A549 (cell line): ENCODE measurements around the gene MYOZ3. TPM values are rescaled to one million over a fixed set of nuclear protein-coding genes. Genes with fewer than 3 reads are reported as not detected.

ENCODE experiments used
- ATAC-seq, 2 experiments: fragments of 200-7000 bp in 1 of 2; fragments of >200 bp in 1 of 2; cut with Nextera tagmentation in 1 of 2; cut with Tn5 transposase in 1 of 2; 3 replicates each; pipeline versions ENCODE4 v1.8.0 to v1.9.1; 2018 to 2020; ENCODE audit warnings: mild to moderate bottlenecking in 1 of 2, moderate library complexity in 1 of 2
- CTCF ChIA-PET: fragments of 300-600 bp; sonication (Branson Sonifier 250); formaldehyde crosslinking; extraction: SDS; loops from one replicate; lab custom pipeline; 2021; ENCODE audit warnings: antibody characterized with exemption, inconsistent platforms; lab: Yijun Ruan, JAX
- POLR2A ChIA-PET: fragments of 350-600 bp; formaldehyde crosslinking; extraction: SDS; loops from one replicate; lab custom pipeline; 2021; ENCODE audit warnings: antibody characterized with exemption, inconsistent platforms; lab: Yijun Ruan, JAX
- DNase-seq, 2 experiments: peaks; one replicate each; pipeline versions ENCODE4 v3.0.0 to v3.0.0-alpha.2; 2011 to 2016; ENCODE audit warnings: low read depth in 1 of 2, low spot score in 1 of 2
- FAIRE-seq: peaks from 2 replicates; lab custom pipeline; 2011; peaks lifted over from hg19 to GRCh38; lab: Jason Lieb, UNC
- H3K27ac ChIP-seq, 2 experiments: fragments of >200 bp; sonication (Bioruptor Twin); formaldehyde crosslinking; 3 replicates each; pipeline ENCODE4 v1.5.1; 2016 to 2017
- H3K4me1 ChIP-seq: fragments of >200 bp; sonication (Bioruptor Twin); formaldehyde crosslinking; 3 replicates; pipeline ENCODE4 v1.6.1; 2016
- H3K4me2 ChIP-seq: fragments of >200 bp; sonication (Bioruptor Twin); formaldehyde crosslinking; 3 replicates; pipeline ENCODE4 v1.6.1; 2016
- H3K4me3 ChIP-seq: fragments of >200 bp; sonication (Bioruptor Twin); formaldehyde crosslinking; 3 replicates; pipeline ENCODE4 v1.5.1; 2016
- H3K9me3 ChIP-seq: fragments of >200 bp; sonication (Bioruptor Twin); formaldehyde crosslinking; 3 replicates; pipeline ENCODE4 v1.6.1; 2016
- ATOH8 ChIP-seq: fragments of 250-450 bp; sonication (Bioruptor Pico); IDR thresholded peaks from 2 replicates; pipeline ENCODE4 v1.5.0; 2020; ENCODE audit warnings: low read depth, mild to moderate bottlenecking, moderate library complexity
- BHLHE40 ChIP-seq: IDR thresholded peaks from 2 replicates; pipeline ENCODE4 v1.6.1; 2012; ENCODE audit warnings: low read depth, low read length, inconsistent platforms
- CBX2 ChIP-seq: fragments of 200-600 bp; sonication (generic); IDR thresholded peaks from 2 replicates; pipeline ENCODE4 v1.6.1; 2016; ENCODE audit warnings: low read depth, mild to moderate bottlenecking, borderline replicate concordance
- CEBPB ChIP-seq, 2 experiments: fragments of >200 bp in 1 of 2; sonication (Bioruptor Twin) in 1 of 2; formaldehyde crosslinking in 1 of 2; IDR thresholded peaks; 2 replicates each; pipeline ENCODE4 v1.6.1; 2012 to 2016
- CHD2 ChIP-seq: fragments of 150-350 bp; IDR thresholded peaks from 2 replicates; pipeline ENCODE4 v1.6.1; 2014; ENCODE audit warnings: low read length; ENCODE audit not compliant: partially characterized antibody
- CHD4 ChIP-seq: fragments of 200-600 bp; sonication (generic); IDR thresholded peaks from 2 replicates; pipeline ENCODE4 v1.6.1; 2016; ENCODE audit warnings: antibody characterized with exemption, mild to moderate bottlenecking, borderline replicate concordance
- CTCF ChIP-seq: fragments of >200 bp; sonication (Bioruptor Twin); formaldehyde crosslinking; IDR thresholded peaks from 3 replicates; pipeline ENCODE4 v1.5.1; 2016
- EHF ChIP-seq: fragments of 250-450 bp; sonication (Bioruptor Pico); IDR thresholded peaks from 2 replicates; pipeline ENCODE4 v1.5.0; 2020; ENCODE audit warnings: mild to moderate bottlenecking
- EHMT2 ChIP-seq: fragments of 200-600 bp; sonication (generic); IDR thresholded peaks from 2 replicates; pipeline ENCODE4 v1.6.1; 2016; ENCODE audit warnings: antibody characterized with exemption, low read depth, mild to moderate bottlenecking, moderate library complexity
- ELK1 ChIP-seq: fragments of 150-350 bp; IDR thresholded peaks from 2 replicates; pipeline ENCODE4 v1.6.1; 2014; ENCODE audit warnings: low read depth, mild to moderate bottlenecking, low read length
- EP300 ChIP-seq, 2 experiments: fragments of >200 bp; sonication (Bioruptor Twin); formaldehyde crosslinking; IDR thresholded peaks; 2 replicates in 1 of 2; 3 replicates in 1 of 2; pipeline ENCODE4 v1.6.1; 2016 to 2017
- ESRRA ChIP-seq: fragments of 150-350 bp; IDR thresholded peaks from 2 replicates; pipeline ENCODE4 v1.6.1; 2014; ENCODE audit warnings: mild to moderate bottlenecking, low read length, borderline replicate concordance
- FOXS1 ChIP-seq: fragments of 250-450 bp; sonication (Bioruptor Pico); IDR thresholded peaks from 2 replicates; pipeline ENCODE4 v1.5.0; 2020; ENCODE audit warnings: mild to moderate bottlenecking, moderate library complexity
- GATA3 ChIP-seq: IDR thresholded peaks from 2 replicates; pipeline ENCODE4 v1.6.1; 2012; ENCODE audit warnings: borderline replicate concordance
- HDAC2 ChIP-seq: fragments of 200-600 bp; sonication (generic); IDR thresholded peaks from 2 replicates; pipeline ENCODE4 v1.6.1; 2016
- HES2 ChIP-seq: fragments of >200 bp; sonication (Bioruptor Twin); formaldehyde crosslinking; IDR thresholded peaks from 2 replicates; pipeline ENCODE4 v1.6.1; 2016
- HOXB5 ChIP-seq: fragments of 250-450 bp; sonication (Bioruptor Pico); IDR thresholded peaks from 2 replicates; pipeline ENCODE4 v1.5.0; 2020; ENCODE audit warnings: mild to moderate bottlenecking, moderate library complexity
- JUN ChIP-seq, 2 experiments: fragments of >200 bp; sonication (Bioruptor Twin); formaldehyde crosslinking; IDR thresholded peaks; 2 replicates in 1 of 2; 3 replicates in 1 of 2; pipeline ENCODE4 v1.6.1; 2016 to 2017
- JUNB ChIP-seq: fragments of >200 bp; sonication (Bioruptor Twin); formaldehyde crosslinking; IDR thresholded peaks from 2 replicates; pipeline ENCODE4 v1.6.1; 2016
- KDM5A ChIP-seq: fragments of 200-600 bp; sonication (generic); IDR thresholded peaks from 2 replicates; pipeline ENCODE4 v1.6.1; 2016; ENCODE audit warnings: antibody characterized with exemption, mild to moderate bottlenecking
- MAFK ChIP-seq: fragments of 450-650 bp; IDR thresholded peaks from 2 replicates; pipeline ENCODE4 v1.6.1; 2014; ENCODE audit not compliant: partially characterized antibody
- MAX ChIP-seq: IDR thresholded peaks from 2 replicates; pipeline ENCODE4 v1.6.1; 2012
- MAZ ChIP-seq: fragments of 150-350 bp; IDR thresholded peaks from 2 replicates; pipeline ENCODE4 v1.6.1; 2014; ENCODE audit warnings: antibody characterized with exemption, low read depth, low read length, borderline replicate concordance
- MYC ChIP-seq: IDR thresholded peaks from 2 replicates; pipeline ENCODE4 v1.6.1; 2012; ENCODE audit warnings: mild to moderate bottlenecking, inconsistent platforms, low read length, improper control_type of control experiment, borderline replicate concordance
- NR3C1 ChIP-seq: fragments of >200 bp; sonication (Bioruptor Twin); formaldehyde crosslinking; IDR thresholded peaks from 3 replicates; pipeline ENCODE4 v1.6.1; 2017
- PBX3 ChIP-seq: IDR thresholded peaks from 2 replicates; pipeline ENCODE4 v1.6.1; 2012
- POLR2A ChIP-seq: IDR thresholded peaks from 2 replicates; pipeline ENCODE4 v1.6.1; 2012; ENCODE audit warnings: mild to moderate bottlenecking, low read length
- RAD21 ChIP-seq, 2 experiments: fragments of >200 bp in 1 of 2; sonication (Bioruptor Twin) in 1 of 2; formaldehyde crosslinking in 1 of 2; IDR thresholded peaks in 1 of 2; conservative IDR thresholded peaks in 1 of 2; 2 replicates in 1 of 2; 3 replicates in 1 of 2; pipeline ENCODE4 v1.6.1; 2012 to 2018; ENCODE audit warnings: inconsistent platforms in 1 of 2
- RARB ChIP-seq: fragments of 250-450 bp; sonication (Bioruptor Pico); IDR thresholded peaks from 2 replicates; pipeline ENCODE4 v1.8.0; 2021; ENCODE audit warnings: mild to moderate bottlenecking, moderate library complexity
- SMC3 ChIP-seq: fragments of >200 bp; sonication (Bioruptor Twin); formaldehyde crosslinking; IDR thresholded peaks from 3 replicates; pipeline ENCODE4 v1.6.1; 2018; ENCODE audit warnings: inconsistent platforms
- TP53 ChIP-seq: fragments of 250-450 bp; sonication (Bioruptor Pico); IDR thresholded peaks from 2 replicates; pipeline ENCODE4 v1.5.0; 2021; ENCODE audit warnings: mild to moderate bottlenecking, moderate library complexity
- ZFP36 ChIP-seq: fragments of 450-650 bp; IDR thresholded peaks from 2 replicates; pipeline ENCODE4 v1.6.1; 2014; ENCODE audit warnings: borderline replicate concordance; ENCODE audit not compliant: partially characterized antibody
- ZNF302 ChIP-seq: fragments of 250-450 bp; sonication (Bioruptor Pico); IDR thresholded peaks from 2 replicates; pipeline ENCODE4 v1.9.0; 2021; ENCODE audit warnings: inconsistent platforms, mild to moderate bottlenecking, moderate library complexity
- ZSCAN20 ChIP-seq: fragments of 250-450 bp; sonication (Bioruptor Pico); IDR thresholded peaks from 2 replicates; pipeline ENCODE4 v1.8.0; 2022; ENCODE audit warnings: mild to moderate bottlenecking, moderate library complexity
- WGBS: methylation state at CpG from one replicate; pipeline ENCODE4 v1.1.6; 2017; ENCODE audit errors: missing lambda C conversion rate; 5-methylcytosine and 5-hydroxymethylcytosine counted together
- polyA plus RNA-seq, 4 experiments: library from polyadenylated mRNA; depleted of rRNA in 3 of 4; stranded (reverse); fragments of >200 nt; fragmentation: RNase III in 1 of 4; extraction: RNeasy Plus Mini Kit Qiagen cat#74134 plus additional on column Dnase treatment in 1 of 4; gene quantifications; 2 replicates in 3 of 4; 3 replicates in 1 of 4; pipeline ENCODE4 v1.2.3, GENCODE V29; 2011 to 2017

MYOZ3 gene
- polyA plus RNA-seq, 2 of the 4 experiments (the other 2 are of a cell fraction) = 0.06 to 0.09 TPM

GRCh38 chr5:150637245-150638052 is 23.6 kb upstream of the MYOZ3 start (continued):
- TF ChIP-seq MAX (peak; percentile 95), KDM5A (no peak), HES2 (no peak), EHF (no peak; the same call in 1 of the 2 replicates), GATA3 (peak; percentile 96), JUN (IDR thresholded peaks at IDR 0.05) (peak; percentile 77 to 89), MYC (no peak; the same call in 1 of the 2 replicates), TP53 (CRISPR knock-in tag) (no peak), JUNB (peak; percentile 63; the same call in 1 of the 2 replicates), ESRRA (0 out of 2 replicates have a peak, but pooled peaks have one; percentile 54), NR3C1 (no peak), ATOH8 (CRISPR knock-in tag) (peak; percentile 61; the same call in 1 of the 2 replicates), CHD4 (peak; percentile 95), HDAC2 (peak; percentile 90), ELK1 (no peak), HOXB5 (CRISPR knock-in tag) (0 out of 2 replicates have a peak, but pooled peaks have one; percentile 49), BHLHE40 (0 out of 2 replicates have a peak, but pooled peaks have one; percentile 6), PBX3 (peak; percentile 78), MAFK (peak; percentile 42), SMC3 (no peak)

GRCh38 chr5:150638053-150638444 is 23.0 kb upstream of the MYOZ3 start:
- ChIA-PET POLR2A (interaction anchor here (0.8 to 1.4 kb wide), 3 partner anchors 15 to 120 kb away, joined by 3 to 4 read pairs (median 3); partner anchors contain the start of gene RBM22), CTCF (interaction anchor here (0.7 to 10.6 kb wide), 6 partner anchors 10 to 78 kb away, joined by 3 to 143 read pairs (median 4); partner anchors contain the start of gene MYOZ3)
- 6% methylated on average over 1 of the region's 1 CpG for WGBS
- Histone ChIP-seq H3K27ac (peak overlapping the region; percentile 95 to 96), H3K9me3 (no peaks in the 10 kb centered on the region), H3K4me3 (peak overlapping the region; percentile 14; the same call in 2 of the 3 replicates), H3K4me1 (peaks cover 80% of the 10 kb centered on the region), H3K4me2 (peak overlapping the region; percentile 93)
- no peak for DNase-seq
- ATAC-seq = no peak
- no peak for FAIRE-seq
- TF ChIP-seq HOXB5 (CRISPR knock-in tag) = no peak
- no peak for TF ChIP-seq RARB (CRISPR knock-in tag)
- TF ChIP-seq CEBPB (IDR thresholded peaks at IDR 0.05) = no peak
- TF ChIP-seq HDAC2 = peak; percentile 56; the same call in 1 of the 2 replicates
- no peak for TF ChIP-seq KDM5A
- no peak; the same call in 2 of the 3 replicates for TF ChIP-seq CTCF
- TF ChIP-seq CHD2 = no peak
- TF ChIP-seq CHD4 = peak; percentile 68; the same call in 1 of the 2 replicates
- TF ChIP-seq RAD21 (conservative IDR thresholded peaks at IDR 0.05 in 1 of 2, IDR thresholded peaks at IDR 0.05 in 1 of 2) = no peak
- TF ChIP-seq ZNF302 = no peak
- no peak for TF ChIP-seq CBX2
- no peak for TF ChIP-seq EHMT2
- TF ChIP-seq POLR2A = no peak
- no peak for TF ChIP-seq ZSCAN20 (CRISPR knock-in tag)
- TF ChIP-seq ZFP36 = peak; percentile 100
- TF ChIP-seq MAX = no peak
- TF ChIP-seq MAZ = no peak
- no peak for TF ChIP-seq GATA3
- no peak for TF ChIP-seq FOXS1 (CRISPR knock-in tag)
- TF ChIP-seq SMC3 = no peak
- no peak for TF ChIP-seq EP300 (IDR thresholded peaks at IDR 0.05)
